ENCODE measurements around the gene FMNL2. TPM values are rescaled to one million over a fixed set of nuclear protein-coding genes. Genes with fewer than 3 reads are reported as not detected.

The FMNL2 gene
- total RNA-seq, 1 experiment from 2014 or later: 46.5 TPM

DNA sequence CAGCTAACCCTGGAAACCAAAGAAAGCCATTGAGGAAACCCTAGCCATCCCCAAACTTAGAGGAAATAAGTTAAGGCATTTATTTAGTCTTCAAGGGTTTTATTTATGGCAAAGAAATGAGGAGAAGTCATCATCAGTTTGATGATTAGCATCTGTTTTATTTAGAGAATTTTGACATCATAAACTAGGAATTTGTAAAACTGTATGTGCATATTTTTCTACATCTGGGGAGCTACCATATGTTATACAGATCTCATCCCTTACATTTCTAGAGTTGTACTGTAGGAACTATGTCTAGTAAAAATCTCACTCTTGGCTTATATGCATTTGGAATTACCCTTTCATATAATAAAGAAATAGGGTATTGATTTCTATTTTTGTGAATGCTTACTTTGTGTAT, 48.7 kb downstream of the FMNL2 start:
- TF ChIP-seq, protein P1, sequence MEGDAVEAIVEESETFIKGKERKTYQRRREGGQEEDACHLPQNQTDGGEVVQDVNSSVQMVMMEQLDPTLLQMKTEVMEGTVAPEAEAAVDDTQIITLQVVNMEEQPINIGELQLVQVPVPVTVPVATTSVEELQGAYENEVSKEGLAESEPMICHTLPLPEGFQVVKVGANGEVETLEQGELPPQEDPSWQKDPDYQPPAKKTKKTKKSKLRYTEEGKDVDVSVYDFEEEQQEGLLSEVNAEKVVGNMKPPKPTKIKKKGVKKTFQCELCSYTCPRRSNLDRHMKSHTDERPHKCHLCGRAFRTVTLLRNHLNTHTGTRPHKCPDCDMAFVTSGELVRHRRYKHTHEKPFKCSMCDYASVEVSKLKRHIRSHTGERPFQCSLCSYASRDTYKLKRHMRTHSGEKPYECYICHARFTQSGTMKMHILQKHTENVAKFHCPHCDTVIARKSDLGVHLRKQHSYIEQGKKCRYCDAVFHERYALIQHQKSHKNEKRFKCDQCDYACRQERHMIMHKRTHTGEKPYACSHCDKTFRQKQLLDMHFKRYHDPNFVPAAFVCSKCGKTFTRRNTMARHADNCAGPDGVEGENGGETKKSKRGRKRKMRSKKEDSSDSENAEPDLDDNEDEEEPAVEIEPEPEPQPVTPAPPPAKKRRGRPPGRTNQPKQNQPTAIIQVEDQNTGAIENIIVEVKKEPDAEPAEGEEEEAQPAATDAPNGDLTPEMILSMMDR (IDR thresholded peaks at IDR 0.05; ENCODE audit: unreplicated experiment): no peak
- BruUV-seq (replicated peaks): no TSS peak
- Mint-ChIP-seq H3K27me3 (ENCODE audit: unreplicated experiment) (no peaks in the 10 kb centered on the region), H3K36me3 (ENCODE audit: insufficient read depth, unreplicated experiment) (no peaks in the 10 kb centered on the region), H3K27ac (ENCODE audit: unreplicated experiment) (no peak overlapping the region), H3K4me1 (ENCODE audit: low read depth, unreplicated experiment) (peaks cover 24% of the 10 kb centered on the region), H3K9me3 (ENCODE audit: low read depth, unreplicated experiment) (no peaks in the 10 kb centered on the region), H3K4me3 (ENCODE audit: low read depth, unreplicated experiment) (no peak overlapping the region)
- CTCF ChIA-PET: interaction anchor here (0.6 kb wide), 1 partner anchor 706 kb away, joined by 3 read pairs; no protein-coding TSS in a partner anchor
- DNase-seq: no peak
- intact Hi-C loops (cut with micrococcal nuclease; ENCODE audit: unreplicated experiment): no loop called here

DNA sequence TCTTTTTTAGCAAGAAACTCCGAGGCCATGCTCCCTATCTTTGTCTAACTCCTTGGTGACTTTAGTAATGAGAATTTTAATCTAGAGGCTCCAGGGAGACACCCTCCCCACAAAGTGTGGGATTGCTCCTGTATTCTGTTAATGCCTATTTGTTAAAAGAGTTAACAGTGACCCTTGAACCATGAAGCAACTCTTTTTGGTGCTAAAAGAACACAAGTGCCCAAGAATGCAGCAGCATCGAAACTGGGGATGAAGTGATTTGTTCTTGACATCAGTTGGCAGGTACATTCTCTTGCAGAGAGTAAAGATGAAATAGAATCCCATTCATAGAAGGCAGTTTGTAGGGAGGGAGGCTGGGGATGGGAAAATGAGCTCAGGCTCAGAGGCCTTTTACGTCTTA, 50.0 kb downstream of the FMNL2 start:
- Mint-ChIP-seq H3K27me3 (ENCODE audit: unreplicated experiment) (no peaks in the 10 kb centered on the region), H3K36me3 (ENCODE audit: insufficient read depth, unreplicated experiment) (no peaks in the 10 kb centered on the region), H3K4me3 (ENCODE audit: low read depth, unreplicated experiment) (no peak overlapping the region), H3K27ac (ENCODE audit: unreplicated experiment) (no peak overlapping the region), H3K4me1 (ENCODE audit: low read depth, unreplicated experiment) (peaks cover 20% of the 10 kb centered on the region), H3K9me3 (ENCODE audit: low read depth, unreplicated experiment) (no peaks in the 10 kb centered on the region)
- BruUV-seq (replicated peaks): no TSS peak
- TF ChIP-seq, protein P1 (IDR thresholded peaks at IDR 0.05; ENCODE audit: unreplicated experiment): no peak
- CTCF ChIA-PET: no interaction called here
- intact Hi-C loops (cut with micrococcal nuclease; ENCODE audit: unreplicated experiment): no loop called here
- no peak for DNase-seq

- H3K27me3 Mint-ChIP-seq (ENCODE audit: unreplicated experiment): no peaks in the 10 kb centered on the region
- no peaks in the 10 kb centered on the region for H3K36me3 Mint-ChIP-seq (ENCODE audit: insufficient read depth, unreplicated experiment)
- no peak for DNase-seq
- no peak overlapping the region for H3K4me3 Mint-ChIP-seq (ENCODE audit: low read depth, unreplicated experiment)
- H3K9me3 Mint-ChIP-seq (ENCODE audit: low read depth, unreplicated experiment): no peaks in the 10 kb centered on the region
- H3K27ac Mint-ChIP-seq (ENCODE audit: unreplicated experiment): no peak overlapping the region
- TF ChIP-seq, protein P1 (IDR thresholded peaks at IDR 0.05; ENCODE audit: unreplicated experiment): no peak
- intact Hi-C loops (cut with micrococcal nuclease; ENCODE audit: unreplicated experiment): no loop called here
- CTCF ChIA-PET: no interaction called here
- peaks cover 20% of the 10 kb centered on the region for H3K4me1 Mint-ChIP-seq (ENCODE audit: low read depth, unreplicated experiment)
- no TSS peak for BruUV-seq (replicated peaks)
These were observed 50.7 kb downstream of the FMNL2 start for GRCh38 chr2:152385650-152386049.

DNA sequence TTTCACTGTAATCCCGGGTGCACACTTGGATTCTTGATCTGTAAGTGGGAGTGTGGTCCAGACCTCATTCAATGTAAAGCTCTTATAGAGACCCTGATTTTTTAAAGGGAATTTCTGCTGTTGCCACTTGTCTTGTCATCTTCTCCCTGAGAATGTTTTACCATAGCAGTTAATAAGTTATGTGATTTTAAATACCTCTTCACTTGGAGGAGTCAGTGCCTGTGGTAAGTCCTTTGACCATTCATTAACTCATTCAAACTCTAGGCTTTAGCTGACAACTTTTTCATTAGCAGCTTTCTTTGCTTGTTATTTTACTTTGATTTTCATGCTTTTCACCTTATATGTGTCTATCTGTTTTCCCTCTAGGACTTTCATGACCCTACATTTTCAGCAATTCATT, 51.3 kb downstream of the FMNL2 start:
- intact Hi-C loops (cut with micrococcal nuclease; ENCODE audit: unreplicated experiment): no loop called here
- Mint-ChIP-seq H3K9me3 (ENCODE audit: low read depth, unreplicated experiment) (no peaks in the 10 kb centered on the region), H3K4me3 (ENCODE audit: low read depth, unreplicated experiment) (no peak overlapping the region), H3K36me3 (ENCODE audit: insufficient read depth, unreplicated experiment) (no peaks in the 10 kb centered on the region), H3K4me1 (ENCODE audit: low read depth, unreplicated experiment) (peaks cover 25% of the 10 kb centered on the region), H3K27me3 (ENCODE audit: unreplicated experiment) (no peaks in the 10 kb centered on the region), H3K27ac (ENCODE audit: unreplicated experiment) (no peak overlapping the region)
- BruUV-seq (replicated peaks): no TSS peak
- no peak for DNase-seq
- CTCF ChIA-PET: no interaction called here
- TF ChIP-seq, protein P1 (IDR thresholded peaks at IDR 0.05; ENCODE audit: unreplicated experiment): no peak

All from Calu3 (cell line).